Activated CD4-positive, alpha-beta T cell treated with anti-CD3 and anti-CD28 coated beads for 24 hours (primary cell): ENCODE measurements around the gene USP31.
"Not testable (repeated sequence)": the region's sequence is repeated elsewhere in the genome, so short reads cannot be mapped to it uniquely, and the experiment has no call there.

Experiments used
- DNase-seq, 2 donors: peaks; one replicate each; pipeline ENCODE4 v3.0.0-alpha.2; 2020; ENCODE audit warnings: low read depth in 2 of 2

The USP31 gene

DNA sequence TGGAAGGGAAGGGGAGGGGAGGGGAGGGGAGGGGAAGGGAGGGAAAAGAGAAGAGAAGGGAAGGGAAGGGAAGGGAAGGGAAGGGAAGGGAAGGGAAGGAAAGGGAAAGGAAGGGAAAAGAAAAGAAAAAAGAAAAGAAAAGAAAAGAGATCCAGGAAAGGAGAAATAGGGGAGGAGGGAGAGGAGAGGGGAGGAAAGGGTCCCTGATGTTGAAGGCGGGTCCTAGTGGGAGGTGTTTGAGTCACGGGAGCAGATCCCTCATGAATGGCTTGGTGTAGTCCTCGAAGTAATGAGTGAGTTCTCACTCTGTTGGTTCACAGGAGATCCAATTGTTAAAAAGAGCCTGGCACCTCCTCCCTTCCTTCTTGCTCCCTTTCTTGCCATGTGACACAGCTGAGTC is 6.9 kb upstream of the USP31 start:
- DNase-seq = no peak

DNA sequence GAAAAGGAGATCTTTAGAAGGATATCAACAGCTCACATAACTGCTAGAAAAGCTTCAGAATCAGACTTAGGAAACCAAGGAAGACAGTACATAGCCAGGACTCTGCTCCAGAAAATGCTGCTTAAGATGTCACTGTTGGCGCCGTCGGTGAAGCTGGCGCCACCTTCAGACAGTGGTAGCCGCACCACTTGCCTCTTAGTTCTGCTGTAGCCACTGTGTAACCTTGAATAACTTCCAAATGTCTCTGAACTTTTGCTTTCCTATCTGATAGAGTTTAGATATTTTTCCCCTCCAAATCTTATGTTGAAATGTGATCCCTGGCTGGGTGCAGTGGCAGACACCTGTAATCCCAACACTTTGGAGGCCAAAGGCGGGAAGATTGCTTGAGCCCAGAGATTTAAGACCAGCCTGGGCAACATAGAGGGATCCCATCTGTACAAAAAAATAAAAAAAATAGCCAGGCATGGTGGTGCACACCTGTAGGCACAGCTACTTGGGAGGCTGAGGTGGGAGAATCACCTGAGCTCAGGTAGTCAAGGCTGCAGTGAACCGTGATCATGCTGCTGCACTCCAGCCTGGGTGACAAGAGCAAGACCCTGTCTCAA is 6.3 kb upstream of the USP31 start:
- no peak for DNase-seq

DNA sequence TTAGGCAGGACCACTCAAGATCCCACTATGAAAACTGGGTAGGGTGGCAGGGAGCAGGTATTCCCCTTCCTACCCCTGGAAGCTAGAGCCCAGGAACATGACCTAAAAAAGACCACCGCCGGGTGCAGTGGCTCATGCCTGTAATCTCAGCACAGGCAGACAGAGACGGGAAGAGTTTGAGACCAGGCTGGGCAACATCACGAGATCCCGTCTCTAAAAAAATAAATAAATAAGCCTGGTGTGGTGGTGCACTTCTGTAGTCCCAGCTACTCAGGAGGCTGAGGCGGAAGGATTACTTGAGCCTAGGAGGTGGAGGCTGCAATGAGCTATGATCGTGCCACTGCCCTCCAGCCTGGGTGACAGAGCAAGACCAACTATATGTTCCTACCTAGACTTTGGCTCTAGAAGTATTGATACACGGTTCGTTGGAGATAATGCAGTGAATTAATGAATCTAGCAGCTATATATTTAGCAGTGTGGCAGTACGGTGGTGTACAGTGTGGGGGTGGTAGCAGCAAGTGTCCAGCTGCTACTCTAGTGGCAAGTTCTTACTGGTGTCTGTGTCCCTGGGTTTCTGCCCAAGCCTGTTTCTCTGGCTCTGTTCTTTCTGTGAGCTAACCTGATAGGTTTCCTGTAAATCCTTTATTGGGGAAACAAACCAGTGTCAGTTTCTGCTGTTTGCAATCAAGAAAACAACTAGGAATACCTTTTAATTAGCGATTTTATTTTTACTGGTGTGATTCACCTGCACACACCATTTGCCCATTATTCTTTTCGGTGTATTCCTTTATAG is 3.3 kb upstream of the USP31 start:
- DNase-seq = no peak

DNA sequence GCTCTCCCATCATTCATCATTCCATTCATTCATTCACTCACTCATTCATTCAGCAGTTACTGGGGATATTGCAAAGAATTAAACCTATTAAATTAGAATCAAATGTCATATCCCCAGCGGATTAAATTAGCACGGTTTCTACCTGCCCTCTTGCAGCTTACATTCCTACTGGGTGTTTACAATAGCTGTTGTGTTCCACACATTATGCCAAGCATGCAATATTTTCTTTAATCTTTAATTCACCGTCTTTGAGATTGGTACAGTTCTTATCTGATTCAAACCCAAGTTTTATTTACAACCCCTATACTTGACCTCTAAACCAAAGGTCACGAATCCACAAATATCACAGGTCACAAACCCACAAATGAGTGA is 727 bp upstream of the USP31 start:
- no peak for DNase-seq

DNA sequence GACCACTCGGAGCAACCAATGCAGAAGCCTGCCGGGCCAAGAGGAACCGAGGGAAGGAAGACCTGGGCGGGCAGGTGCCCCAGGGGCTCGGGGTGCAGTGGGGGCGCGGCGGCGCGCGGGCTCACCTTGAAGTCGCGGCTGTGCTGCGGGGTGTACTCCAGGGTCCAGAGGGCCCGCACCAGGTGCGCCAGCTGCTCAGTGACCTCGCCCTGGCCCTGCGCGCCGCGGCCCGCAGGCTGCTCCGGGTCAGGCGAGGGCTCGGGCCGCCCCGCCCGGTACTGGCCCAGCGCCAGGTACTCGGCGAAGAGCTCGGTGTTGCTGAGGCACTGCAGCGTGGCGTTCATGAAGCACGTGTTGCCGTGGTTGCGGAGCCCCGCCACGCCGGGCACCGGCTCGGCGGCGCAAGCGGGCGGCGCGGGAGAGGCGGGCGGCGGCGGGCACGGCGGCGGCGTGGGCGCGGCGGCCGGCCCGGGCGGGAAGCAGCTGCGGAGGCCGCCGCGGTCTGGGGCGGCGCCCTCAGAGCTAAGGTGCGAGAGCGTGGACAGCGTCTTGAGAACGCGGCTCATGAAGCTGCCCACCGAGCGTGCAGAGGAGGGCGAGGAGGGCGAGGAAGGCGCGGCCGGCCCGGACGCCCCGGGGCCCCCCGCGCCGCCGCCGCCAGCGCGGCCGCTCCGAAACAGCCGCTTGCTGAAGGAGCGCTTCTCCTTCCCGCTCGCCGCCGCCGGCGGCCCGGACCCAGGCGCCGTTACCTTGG is 562 bp downstream of the USP31 start:
- DNase-seq = peak; percentile 25 to 29

DNA sequence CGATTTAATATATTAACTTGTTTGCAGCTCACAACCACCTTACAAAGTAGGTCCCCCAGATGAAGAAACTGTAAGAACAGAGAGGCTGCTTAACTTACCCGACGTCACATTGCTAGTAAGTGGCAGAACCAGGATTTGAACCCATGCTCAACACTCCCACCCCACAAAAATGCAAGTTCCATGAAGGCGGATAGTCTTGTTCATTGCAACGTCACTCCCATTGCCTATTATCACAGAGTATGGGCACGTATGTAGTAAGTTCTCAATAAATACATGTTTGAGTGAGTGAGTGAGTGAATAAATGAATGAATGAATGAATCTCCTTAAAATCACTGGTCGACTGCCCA is 1.1 kb downstream of the USP31 start:
- no peak for DNase-seq

DNA sequence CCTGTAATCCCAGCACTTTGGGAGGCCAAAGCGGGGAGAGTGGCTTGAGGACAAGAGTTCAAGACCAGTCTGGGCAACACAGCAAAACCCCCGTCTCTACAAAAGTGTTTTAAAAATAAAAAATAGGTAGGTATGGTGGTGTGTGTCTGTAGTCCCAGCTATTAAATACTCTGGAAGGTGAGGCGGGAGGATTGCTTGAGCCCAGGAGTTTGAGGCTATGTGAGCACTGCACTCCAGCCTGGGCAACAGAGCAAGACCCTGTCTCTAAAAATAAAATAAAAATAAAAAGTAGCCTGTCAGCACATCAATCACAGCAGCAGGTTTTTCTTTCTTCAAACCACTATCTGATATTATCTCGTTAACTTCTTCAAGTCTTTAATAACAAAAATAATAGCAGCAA is 1.6 kb downstream of the USP31 start:
- DNase-seq = no peak

DNA sequence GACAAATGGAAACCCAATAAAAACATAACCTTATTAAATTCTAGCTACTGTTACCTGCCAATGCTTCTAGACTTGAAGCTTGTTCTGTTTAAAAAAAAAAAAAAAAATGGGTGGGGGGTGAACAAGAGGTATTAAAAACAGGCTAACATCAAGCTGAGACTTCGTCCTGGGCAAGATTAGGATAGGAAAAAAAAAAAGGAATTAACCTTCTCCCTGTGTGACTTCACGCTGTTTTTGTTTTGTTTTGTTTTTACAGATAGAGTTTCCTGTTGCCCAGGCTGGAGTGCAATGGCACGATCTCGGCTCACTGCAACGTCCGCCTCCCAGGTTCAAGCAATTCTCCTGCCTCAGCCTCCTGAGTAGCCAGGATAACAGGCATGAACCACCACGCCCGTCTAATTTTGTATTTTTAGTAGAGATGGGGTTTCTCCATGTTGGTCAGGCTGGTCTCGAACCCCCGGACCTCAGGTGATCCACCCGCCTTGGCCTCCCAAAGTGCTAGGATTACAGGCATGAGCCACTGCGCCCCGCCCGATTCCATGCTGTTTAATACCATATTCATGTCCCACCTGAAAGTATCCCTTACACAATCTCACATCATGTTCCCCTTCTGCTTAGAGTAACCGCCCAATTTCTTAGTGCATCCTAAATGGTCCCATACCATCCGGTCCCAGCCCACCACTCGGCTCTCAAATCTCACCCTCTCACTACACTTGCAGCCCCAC is 2.2 kb downstream of the USP31 start:
- DNase-seq = no peak

DNA sequence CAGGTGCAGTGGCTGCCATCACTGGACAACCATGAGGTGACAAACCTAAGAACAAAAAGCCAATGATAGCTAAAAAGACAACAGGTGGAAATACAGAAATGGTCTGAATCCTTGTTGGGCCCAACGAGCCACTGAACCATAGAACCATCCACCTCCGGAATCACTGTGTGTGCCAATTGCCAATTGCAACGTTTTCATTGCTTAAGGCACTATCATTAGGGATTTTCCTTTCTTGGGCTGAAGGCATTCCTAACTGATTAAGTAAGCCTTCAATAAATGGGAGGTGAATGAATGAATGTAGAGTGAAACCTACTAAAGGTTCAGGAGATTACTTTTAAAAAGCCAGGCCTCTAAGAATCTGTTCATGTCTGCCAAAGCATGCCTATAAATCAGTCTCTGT is 3.6 kb downstream of the USP31 start:
- no peak for DNase-seq

DNA sequence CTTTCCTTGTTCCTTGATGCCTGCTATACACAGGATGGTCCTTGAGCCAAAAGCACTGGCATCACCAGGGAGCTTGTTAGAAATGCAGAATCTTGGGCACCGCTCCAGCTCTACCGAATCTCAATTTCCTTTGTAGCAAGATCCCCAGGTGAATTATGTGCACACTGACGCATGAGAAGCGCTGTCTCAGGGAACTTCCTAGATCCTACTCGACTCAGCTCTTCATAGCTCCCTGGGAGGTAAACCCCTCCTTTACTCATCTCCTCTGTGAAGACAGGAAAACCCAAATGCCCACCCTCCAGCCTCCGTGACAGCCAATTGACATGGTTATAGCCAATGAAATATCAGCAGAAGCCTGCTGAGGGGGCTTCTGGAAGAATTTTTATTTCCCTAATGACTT is 4.1 kb downstream of the USP31 start:
- DNase-seq = no peak

DNA sequence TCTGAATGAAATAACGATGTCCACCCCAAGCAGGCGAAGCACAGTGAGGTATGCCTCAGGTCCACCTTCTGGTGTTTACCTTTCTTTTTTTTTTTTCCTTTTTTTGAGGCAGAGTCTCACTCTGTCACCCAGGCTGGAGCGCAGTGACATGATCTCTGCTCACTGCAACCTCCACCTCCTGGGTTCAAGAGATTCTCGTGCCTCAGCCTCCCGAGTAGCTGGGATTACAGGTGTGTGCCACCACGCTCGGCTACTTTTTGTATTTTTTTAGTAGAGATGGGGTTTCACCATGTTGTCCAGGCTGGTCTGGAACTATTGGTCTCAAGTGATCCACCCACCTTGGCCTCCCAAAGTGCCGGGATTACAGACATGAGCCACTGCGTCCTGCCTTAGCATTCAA is 4.9 kb downstream of the USP31 start:
- not testable (repeated sequence) for DNase-seq

DNA sequence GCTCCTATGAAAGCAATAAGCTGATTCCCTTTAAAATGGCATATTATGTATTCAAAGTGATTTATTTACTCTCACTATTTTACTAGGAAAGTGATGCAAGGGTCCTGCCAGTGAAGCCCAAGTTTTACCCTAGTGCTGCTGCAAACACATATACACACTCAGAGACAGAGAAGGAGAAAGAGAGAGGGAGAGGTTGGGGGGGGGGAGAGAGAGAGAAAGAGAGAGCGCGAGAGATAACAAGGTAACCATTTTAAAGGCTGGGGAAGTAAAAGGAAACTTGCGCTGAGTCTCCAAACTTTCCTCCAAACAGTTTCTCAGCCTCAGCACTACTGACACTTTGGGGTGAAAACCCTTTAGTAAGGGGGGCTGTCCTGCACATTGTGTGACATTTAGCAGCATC is 5.9 kb downstream of the USP31 start:
- DNase-seq = no peak

DNA sequence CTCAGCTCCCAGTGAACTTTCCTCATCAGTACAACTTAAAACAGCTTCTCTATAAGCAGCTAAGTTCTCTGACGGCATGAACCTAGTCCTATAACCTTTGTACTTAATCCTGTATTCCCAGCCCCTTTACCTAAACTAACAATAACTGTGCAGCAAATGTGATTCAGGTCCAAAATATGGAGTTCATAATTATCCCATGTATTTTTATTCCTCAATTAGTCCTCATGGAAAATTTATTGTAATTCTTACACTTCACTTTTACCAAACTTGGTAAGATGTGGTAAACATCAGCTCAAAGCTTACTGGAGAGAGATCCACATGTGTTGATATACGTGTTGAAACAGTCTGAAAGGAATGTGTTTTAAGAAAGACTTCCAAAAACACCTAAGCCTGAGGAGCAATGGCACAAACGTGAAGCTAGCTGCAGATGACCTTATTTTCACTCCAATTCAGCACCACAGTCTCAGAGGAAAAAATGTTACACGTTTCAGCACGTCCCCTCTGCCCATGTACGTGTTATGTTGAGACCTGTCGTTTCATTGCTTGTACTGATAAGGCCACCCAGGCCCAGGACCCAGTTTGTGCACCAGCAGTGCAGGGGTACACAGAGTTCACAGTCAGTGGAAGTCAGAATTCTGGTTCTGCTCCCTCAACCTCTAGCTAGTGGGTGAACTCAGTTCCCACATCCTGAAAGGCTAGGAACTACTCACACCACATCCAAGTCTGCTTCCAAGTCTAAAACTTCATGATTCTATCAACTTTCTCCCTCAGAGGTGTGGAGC is 7.1 kb downstream of the USP31 start:
- DNase-seq = no peak

DNA sequence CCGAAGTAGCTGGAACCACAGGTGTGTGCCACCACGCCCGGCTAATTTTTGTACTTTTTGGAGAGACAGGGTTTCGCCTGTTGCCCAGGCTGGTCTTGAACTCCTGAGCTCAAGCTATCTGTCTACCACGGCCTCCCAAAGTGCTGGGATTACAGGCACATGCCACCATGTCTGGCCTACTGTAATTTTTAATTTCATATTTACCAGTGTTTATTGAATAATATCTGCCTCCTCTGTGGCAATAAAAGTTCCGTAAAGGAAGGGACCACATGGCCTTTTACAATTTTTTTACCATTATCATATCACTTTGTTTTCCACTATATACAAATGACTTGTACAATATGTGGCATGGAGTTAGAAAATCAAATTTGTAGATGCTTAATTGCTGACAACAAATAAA is 7.8 kb downstream of the USP31 start:
- no peak for DNase-seq

DNA sequence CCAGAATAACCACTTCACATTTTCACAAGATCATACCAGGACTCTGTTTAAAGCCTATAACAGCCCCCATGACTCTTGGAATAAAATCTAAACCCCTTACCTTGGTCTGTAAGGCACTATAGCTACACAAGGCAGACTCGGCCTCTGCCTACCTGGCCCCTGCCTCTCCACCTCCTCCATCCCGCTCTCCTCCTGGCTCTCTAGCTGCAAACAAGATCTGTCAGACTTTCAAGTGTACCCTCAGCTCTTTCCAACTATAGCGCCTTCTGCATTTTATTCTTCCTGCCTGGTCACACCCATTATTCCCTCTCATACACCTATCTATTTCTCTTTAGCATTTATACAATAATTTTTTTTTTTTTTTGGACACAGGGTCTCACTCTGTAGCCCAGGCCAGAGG is 8.2 kb downstream of the USP31 start:
- DNase-seq = no peak

DNA sequence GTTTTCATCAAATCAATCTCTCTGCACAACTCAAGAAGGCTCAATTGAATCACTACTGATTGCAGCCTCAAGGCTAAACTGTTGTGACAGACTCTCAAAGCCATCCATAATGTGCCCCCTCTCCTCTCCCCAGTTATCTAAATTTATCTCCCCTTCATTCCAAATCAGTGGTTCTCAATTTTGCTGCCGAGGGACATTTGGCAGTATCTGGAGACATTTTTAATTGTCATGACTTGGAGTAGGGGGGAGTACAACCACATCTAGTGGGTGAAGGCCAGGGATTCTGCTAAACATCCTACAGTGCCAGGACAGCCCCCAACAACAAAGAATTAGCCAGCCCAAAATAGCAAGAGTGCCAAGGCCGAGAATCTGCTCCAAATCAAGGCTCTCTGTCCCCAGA is 9.1 kb downstream of the USP31 start:
- no peak for DNase-seq

DNA sequence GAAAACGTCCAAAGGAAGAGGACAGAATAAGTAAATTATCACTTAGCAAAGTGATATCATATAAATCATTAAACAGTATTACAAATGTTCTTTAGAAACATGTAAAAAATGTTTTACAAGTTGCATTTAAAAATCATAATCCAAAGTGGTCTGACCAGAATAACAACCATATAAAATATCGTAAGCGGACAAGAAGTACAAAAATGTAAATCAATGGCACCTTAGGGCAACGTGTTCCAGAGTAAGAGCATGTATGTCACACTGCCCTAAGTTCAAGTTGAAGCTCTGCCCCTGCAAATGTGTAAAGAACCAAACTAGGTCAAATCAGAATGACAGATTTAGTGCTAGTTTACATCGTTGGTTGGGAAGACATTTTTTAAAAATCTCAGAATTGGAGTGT is 11.4 kb downstream of the USP31 start:
- DNase-seq = no peak

DNA sequence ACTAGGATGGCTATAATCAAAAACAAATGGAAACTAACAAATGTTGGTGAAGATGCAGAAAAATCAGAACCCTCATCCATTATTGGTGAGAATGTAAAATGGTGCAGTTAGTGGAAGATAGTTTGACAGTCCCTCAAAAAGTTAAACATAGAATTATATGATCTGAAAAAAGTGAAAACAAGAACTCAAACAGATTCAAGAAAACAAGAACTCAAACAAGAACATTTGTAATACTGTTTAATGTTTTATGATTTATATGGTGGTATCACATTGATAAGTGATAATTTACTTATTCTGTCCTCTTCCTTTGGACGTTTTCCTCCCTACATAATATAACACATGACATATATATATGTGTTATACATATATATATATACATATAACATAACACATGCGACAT is 12.0 kb downstream of the USP31 start:
- no peak for DNase-seq

DNA sequence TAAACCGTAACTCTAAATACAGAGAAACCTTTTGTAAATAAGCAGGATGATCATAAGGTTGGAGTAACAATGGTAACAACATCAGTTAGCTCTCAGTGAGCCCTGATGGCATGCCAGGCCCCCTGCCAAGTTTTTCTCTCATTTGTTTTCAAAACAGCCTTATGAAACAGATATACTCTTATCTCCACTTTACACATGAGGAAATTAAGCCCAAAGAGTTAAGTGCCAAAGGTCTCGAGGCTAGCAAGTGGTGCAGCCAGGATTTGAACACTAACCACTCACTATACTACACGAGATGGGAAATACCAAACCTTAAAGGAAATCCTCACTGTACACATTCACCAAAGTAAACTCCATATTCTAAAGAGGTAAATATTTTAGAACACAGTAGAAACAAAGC is 15.0 kb downstream of the USP31 start:
- DNase-seq = no peak

DNA sequence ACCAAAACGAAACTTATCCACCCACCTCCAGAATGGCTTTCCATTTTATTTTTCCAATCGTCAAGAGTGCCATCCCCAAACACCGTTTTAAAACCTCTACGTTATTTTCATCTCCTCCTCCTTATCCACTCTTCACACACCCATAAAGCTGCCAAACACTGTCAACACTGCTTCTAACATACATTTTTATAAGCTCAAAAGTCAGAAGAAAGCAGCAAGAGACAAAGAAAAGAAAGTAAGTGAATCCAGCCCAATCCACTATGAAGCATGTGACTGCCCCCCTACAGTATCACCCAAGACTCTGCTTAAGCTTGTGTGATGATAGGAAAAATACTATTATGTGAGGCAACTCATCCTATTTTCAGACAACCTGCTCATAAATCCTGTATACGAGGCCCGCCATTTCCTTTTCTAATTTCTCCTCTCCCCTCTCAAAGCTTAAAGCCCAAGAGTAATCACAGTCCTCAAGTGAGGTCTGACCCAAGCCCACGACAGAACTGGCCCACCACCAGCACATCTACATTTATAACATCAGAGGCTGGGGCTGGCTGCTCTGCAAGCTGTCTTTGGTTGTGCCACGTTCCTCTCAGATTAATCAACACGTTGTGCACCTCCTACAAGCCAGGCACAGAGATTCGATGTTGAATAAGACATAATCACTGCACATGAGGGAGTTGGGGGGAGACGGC is 16.3 kb downstream of the USP31 start:
- no peak for DNase-seq

DNA sequence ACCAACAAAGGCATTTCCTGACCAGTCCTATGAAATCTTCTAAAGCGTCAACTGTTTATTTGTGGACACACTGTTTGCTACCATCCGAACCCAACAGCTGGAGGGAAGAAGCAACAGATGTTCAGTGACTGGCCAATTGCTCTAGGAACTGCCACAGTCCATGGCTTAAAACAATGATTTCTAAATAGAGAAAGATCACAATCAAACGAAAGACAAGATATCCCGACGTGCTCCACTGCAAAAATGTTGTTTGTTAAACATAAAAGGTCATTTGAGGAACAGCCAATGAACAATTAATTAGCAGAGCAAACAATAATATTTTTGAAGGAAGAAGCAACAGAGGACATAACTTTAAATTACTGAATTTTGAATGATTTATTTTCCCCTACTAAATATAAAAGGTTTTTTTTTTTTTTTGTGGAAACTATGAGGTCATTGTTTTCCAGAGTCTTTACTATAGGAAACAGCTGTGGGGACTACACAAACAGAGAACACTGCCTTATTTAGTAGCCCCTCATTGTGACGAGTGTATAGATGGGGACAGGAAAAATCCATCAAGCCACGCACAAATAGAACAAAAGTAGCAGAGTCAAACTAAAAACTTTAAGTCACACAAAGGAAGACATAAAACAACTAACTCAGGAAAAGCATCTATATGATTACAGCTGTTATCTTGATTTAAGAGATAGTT is 17.2 kb downstream of the USP31 start:
- DNase-seq = no peak
